GM21367 (cell line): ENCODE results near the gene PPP1R14B.
"Not testable (repeated sequence)": the region's sequence is repeated elsewhere in the genome, so short reads cannot be mapped to it uniquely, and the experiment has no call there.

Experiments
- ATAC-seq: cut with Tn5 transposase; IDR thresholded peaks from one replicate; pipeline ENCODE4 v1.9.1; 2021; ENCODE audit not compliant: unreplicated experiment

The PPP1R14B gene

DNA sequence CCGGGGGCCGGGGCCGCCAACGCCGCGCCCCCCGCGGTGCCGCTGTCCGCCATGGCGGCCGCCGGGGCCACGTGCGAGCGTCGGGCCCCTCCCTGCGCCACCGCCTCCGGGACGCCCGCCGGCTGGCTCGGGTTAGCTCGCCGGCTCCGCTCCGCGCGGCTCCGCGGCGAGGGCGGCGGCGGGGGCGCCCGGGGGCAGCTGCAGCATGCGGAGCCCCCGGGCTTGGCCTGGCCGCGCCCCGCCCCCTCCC lies 197 bp downstream of the PPP1R14B start:
- ATAC-seq, result not testable (repeated sequence)

DNA sequence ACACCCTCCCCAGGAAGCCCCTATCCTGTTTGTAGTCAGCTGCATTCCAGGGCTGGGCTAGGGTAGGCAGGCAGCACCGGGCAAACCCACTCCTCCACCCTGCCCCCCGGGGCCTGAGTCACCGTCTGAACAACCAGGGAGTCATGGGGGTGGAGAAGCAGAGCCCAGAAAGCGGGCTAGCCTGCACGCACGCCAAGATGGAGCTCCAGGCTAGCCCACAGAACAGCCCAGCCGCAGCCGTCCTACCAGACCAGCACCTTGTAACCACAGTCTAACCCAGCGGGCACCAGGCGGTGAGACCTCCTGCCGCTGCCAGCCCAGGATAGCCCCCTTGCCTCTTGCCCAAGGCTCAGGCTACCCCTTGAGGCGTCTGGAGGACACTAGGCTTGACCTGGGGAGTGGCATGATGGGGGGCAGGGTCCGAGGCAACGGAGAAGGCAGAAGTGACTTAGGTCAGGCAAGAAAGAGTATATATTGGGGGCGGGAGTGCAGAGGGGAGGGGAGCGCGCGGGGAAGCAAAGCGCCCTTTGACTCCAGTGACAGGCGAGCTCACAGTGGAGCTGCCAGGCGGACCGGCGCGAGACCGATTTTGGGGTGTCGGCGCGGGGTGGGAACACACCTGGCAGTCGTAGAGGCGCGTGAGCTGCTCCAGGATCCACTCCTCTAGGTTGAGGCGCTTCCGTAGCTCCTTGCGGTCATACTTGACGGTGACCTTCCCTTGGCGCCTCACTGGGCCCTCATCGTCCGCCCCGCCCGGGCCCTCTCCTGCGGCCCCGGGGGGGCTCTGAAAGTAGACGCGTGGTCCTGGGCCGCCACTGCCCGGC lies 734 bp downstream of the PPP1R14B start:
- no peak for ATAC-seq

DNA sequence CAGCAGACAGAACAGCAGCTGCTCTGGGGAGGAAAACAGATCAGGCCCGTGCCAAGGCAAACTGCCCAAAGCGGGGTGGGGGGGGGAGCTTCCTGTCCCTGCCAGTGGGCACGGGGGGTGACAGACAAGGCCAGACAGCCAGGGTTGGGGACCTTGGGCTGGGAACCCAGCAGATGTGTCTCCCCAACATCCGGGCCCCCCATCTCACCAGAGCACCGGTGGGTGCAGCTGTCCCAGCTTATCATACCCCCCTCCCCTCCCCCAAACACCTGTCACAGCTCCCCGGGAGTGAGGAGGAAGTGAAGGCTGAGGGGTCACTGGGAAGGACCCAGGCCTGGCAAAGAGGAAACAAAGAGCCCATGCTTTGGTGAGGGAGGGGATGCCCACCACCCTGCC lies 1.3 kb downstream of the PPP1R14B start:
- no peak for ATAC-seq

DNA sequence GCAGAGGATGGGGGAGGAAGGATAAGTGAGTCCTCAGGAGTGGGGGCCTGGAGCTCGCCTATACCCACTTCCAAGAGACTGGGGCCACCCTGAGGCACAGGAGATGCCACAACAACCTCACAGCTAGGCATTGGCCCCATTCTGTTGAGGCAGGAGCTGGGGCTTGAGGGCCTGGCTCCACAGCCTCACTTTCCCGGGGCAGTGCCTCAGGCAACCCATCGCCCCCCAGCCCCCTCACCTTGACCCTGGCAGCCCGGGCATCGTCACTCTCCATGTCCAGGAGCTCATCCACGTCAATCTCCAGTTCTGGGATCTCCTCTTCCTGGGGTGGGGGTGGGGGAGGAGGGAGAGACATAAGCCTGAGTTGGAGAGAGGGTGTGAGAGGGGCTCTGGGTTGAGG lies 1.8 kb downstream of the PPP1R14B start:
- ATAC-seq, result no peak

DNA sequence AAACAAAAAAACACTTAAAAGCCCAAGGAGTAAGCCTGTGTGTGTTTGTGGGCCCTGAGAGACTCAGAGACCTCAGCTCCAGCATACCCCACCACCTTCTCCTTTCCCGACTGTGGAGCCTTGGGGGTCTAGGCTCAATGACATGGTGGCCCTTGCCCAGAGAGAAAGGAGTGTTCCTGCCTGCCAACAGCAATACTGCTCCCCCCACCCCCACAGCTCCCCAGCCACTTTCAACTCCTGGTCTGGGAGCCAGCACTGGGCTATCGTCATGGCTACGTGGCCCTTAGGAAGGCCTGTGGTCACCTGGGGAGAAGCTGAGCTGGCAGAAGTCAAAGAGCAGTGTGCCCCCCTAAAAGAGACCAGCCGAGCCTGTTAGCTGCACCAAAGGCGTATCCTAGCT lies 2.6 kb downstream of the PPP1R14B start:
- ATAC-seq, result no peak

DNA sequence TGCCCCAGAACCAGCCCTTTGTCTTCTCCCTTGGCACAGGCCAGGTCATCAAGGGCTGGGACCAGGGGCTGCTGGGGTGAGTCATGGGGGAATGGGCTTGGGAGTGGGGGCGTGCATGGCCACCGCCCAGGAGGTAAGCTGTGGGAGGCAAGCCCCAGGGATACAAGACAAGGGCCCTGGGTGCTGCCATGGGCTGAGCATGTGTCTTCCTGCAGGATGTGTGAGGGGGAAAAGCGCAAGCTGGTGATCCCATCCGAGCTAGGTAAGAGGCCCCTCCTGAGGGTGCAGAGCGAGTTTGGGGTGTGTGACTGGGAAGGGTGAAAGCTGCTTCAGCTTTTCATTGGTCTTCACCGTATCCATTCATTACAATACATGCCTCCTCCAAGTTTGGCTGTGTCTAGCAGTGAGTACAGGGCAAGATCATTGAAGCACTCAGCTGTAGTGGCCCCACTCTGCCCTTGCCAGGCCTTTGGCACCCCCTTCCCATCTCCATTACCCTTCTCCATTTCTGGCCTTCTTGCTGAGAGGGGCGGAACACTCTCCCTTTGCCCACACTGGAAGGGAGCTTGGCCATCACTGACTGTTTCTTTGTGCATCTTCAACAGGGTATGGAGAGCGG lies 3.4 kb downstream of the PPP1R14B start:
- ATAC-seq, result no peak

DNA sequence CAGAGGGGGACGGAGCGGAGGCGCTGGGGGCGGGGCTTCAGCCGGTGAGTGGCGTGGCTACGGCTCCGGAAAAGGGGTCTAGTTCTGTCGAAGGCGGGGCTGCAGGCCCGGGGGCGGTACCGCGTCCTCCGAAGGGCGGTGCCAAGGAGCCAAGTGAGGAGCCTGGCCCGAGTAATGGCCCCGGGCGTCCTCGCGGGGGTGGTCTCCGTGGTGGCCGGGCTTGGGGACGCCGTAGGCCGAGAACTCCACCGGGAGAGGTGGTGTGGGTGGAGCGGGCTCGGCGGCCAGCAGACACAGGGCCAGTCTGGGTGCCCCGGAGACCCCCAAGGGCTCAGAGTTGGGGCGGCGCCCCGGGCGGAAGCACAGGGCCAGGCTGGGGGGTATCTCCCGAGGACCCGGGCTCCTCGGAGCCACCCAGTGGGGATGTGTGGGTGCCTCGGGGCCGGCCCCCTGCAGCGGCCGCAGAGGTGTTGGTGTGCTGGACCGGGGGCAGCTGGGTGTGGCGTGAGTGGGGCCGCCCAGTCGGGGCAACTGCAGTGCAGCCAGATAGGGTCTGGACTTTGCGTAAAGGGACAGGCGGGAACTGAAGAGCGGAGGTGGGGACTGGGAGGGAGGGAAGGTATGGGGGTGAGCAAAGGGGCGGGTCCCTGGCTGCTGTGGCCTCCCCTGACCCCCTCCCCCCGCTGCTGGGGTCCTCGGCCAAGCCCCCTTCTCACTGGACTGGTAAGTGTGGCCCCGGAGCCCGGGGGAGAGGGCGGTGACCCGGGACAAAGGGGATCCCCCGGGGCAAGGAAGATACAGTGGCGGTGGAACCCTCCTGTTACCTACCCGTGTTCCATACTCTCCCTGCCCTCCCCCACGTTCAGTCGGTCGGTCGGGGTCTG lies 5.0 kb downstream of the PPP1R14B start:
- peak; percentile 47 for ATAC-seq

DNA sequence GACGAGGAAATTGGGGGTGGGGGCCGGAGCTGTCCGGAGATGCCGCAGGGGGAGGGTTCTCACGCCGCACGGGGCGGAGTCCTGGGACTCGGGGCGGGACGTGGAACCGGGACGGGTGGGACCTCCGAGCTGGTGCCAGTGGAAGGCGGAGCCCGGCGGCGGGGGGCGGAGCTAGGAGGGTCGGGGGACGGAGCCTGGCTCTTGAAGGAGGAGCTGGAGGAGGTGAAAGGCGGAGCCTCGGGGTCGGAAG lies 5.6 kb downstream of the PPP1R14B start:
- no peak for ATAC-seq

DNA sequence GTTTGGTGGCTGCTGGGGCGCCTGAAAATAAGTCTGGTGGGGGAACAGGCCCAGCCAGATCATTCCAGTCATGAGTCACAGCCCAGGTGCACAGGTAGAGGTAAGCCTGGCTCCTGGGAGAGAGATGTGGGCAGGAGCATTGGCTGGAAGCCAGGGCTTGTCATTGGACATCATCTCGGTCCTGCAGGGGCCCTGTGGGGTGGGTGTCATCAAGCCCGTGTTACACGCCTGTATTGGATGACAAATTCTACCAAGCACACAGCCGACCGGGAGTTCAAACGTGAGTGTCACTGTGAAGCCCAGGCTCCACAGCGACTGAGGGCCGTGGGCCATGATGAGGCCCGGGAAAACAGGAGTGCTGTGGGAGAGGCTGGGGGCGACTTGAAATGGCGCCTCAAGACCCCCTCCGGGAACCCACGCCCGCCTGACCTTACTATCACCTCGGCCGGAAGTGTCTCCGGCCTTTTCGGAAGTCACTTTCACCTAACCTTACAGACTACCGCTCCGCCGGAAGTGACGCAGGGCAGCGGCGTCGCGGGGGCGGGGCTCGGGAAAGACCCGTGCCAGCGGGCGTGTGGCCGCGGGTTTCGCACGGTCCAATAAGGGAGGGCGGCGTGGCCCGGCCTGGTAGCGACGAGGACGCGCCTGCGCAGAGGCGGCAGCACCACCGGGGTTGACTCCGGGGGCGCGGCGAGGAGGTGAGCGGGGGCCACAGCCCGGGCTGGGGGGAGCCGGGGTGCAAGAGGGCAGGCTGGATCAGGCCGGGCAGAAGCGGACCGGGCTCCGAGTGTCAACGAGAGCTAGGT lies 6.1 kb downstream of the PPP1R14B start, which contains the start of gene FKBP2:
TSS of gene FKBP2 (plus strand) at position 661 of the 806 bp plus-strand sequence. CDS start 1,293 bp downstream, outside the sequence.
- ATAC-seq, result peak; percentile 33

DNA sequence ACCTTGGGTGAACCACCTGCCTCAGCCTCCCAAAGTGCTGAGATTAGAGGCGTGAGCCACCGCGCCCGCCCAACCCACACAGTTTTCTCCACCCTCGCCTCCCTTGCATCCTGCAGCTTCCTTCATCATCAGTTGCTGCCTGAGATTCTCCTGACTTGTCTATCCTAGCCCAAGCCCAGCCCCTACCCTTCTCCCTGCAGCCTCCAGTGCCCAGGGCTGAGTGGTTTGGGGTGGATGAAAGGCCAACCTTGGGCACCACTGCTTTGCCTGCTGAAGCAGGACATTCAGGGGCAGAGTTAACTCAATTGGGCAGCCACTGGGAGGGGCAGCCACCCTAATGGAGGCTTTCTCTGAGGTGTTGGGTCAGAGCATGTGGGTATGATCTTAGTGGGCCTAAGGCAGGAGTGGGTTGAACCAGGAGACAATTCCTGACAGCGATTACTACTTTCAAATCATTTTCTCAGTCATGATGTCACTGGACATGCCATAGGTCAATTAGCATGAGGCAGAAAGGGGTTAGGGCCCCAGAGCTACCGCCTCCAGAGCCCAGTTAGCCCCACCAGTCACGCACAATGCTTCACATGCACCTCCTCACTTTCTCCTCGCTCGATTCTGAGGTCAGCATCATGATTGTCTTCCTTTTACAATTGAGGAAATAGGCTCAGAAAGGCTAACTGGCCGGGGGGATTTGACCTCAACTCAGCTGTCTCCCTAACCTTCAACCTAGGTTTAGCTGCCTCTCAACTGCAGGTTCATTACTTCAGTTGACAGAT lies 6.9 kb downstream of the PPP1R14B start:
- ATAC-seq, result no peak

DNA sequence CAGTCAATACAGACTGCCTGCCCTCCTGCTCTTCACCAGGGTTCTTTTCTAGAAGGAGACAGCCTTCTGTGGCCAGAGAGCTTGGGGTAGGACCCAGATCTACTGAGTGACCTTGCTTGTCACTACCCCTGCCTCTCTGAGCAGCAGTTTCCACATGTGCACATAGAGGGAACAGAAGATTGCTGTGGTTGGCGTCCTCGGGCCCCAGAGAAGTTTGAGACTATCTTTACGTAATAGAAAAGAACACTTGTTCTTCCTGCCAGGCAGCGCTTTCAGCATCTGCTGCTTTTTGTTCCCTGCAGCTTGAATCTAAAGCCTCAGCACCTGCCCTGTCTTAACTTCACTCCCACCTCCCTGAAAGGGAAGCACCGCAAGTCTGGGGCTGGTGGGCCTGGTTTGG lies 7.7 kb downstream of the PPP1R14B start:
- ATAC-seq, result no peak

DNA sequence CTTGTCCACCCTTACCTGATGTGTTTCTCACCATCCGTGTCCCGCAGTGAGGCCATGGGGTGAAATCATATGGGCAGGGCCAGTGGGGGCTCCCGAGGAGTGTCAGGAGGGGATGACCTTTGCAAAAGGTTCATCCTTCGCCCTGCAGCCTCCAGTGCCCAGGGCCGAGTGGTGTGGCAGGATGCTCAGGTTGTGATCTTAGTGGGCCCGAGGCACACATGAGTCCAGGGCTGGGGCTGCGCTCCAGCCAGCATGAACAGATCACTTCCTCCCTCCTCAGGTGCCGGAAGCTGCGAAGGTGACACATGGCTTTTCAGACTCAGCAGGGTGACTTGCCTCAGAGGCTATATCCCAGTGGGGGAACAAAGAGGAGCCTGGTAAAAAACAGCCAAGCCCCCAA lies 8.7 kb downstream of the PPP1R14B start:
- no peak for ATAC-seq

DNA sequence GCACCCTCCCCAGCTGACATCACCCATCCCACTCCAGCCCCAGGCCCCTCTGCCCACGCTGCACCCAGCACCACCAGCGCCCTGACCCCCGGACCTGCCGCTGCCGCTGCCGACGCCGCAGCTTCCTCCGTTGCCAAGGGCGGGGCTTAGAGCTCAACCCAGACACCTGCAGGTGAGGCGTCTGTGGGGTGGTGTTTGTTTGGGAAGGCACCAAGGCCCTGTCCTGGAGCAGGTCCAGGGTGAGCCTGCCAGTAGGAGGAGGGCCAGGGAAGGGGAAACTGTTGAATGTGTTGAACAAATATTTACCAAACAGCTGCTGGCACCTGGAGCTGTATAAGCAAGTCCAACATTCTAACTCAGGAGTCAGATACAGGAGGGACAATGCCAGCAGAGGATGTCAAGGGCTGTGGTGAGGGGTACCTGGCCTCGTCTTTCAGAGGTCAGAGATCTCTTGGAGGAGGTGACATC lies 9.2 kb downstream of the PPP1R14B start:
- ATAC-seq, result no peak

DNA sequence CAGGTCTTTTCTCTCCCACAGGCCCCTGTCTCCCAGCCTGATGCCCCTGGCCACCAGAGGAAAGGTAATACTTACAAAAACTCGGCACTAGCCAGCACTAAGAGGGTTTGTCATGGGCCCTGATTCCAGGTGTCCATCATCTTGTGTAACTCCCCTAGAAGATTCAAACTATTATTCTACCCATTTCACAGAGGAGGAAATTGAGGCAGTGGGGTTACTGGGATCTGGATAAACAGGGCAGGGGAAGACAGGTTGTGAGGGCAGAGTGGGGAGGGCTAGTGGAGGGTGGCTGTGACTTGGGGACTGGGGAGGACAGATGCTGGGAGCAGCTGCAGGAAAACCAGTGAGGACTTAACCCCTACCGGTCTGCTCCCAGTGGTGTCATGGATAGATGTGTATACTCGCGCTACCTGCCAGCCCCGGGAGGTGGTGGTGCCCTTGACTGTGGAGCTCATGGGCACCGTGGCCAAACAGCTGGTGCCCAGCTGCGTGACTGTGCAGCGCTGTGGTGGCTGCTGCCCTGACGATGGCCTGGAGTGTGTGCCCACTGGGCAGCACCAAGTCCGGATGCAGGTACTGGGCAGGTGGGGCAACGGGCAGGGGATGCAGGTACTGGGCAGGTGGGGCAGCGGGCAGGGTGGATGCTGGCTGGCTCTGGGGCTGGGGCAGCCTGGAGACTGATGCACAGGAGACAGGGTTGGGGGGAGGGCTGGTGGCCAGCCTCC lies 11.1 kb downstream of the PPP1R14B start:
- no peak for ATAC-seq

DNA sequence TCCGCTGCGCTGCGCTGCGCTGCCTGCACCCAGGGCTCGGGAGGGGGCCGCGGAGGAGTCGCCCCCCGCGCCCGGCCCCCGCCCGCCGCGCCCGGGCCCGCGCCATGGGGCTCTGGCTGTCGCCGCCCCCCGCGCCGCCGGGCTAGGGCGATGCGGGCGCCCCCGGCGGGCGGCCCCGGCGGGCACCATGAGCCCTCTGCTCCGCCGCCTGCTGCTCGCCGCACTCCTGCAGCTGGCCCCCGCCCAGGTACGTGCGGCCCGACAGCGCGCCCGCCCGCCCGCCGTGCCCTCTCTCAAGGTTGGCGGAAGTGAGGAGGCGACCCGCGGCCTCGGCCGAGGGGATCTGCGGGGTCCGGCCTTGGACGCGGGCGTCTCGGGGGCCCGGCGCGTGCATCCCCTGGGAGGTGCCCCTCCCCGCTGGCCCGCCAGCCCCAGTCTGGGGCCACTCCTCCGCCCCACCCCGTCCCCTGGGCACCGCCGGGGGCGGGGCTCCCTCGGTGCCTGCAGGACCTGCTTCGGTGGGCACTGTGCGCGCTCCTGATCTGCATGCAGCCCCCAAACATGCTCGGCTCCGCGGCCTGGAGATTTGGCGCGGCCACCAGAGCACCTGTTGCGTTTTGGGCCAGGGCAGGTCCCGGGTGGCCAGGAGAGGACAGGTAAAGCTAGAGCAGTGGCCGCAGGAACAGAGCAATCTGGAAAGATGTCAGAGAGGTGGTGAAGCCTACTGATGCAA lies 11.9 kb downstream of the PPP1R14B start:
- no peak for ATAC-seq

DNA sequence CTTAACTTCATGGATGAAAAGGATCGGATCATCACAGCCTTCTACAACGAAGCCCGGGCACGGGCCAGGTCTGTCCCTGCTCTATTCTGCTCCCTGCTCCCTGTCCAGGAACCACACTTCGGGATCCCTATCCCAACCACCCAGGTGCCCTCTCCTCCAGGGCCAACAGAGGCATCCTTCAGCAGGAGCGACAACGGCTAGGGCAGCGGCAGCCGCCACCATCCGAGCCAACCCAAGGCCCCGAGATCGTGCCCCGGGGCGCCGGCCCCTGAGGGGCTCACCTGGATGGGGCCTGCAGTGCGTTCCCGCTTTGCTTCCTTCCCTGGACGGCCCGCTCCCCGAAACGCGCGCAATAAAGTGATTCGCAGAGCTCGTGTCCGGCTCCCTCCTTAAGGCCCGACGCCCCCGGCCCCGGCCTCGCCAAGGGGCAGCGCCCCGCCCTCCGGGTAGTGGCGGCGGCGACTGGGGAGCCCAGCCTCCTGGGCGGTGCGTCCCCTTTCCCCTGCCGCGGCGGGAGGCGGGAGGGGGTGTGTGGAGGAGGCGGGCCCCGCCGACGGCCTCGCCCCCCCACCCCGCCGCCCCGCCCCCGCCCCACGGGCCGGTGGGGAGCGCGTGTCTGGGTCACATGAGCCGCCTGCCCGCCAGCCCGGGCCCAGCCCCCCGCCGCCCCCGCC lies 12.7 kb downstream of the PPP1R14B start, which contains the start of gene VEGFB:
TSS of gene VEGFB (plus strand) at position 672 of the 674 bp plus-strand sequence. CDS start 250 bp downstream, outside the sequence.
- ATAC-seq, result no peak

DNA sequence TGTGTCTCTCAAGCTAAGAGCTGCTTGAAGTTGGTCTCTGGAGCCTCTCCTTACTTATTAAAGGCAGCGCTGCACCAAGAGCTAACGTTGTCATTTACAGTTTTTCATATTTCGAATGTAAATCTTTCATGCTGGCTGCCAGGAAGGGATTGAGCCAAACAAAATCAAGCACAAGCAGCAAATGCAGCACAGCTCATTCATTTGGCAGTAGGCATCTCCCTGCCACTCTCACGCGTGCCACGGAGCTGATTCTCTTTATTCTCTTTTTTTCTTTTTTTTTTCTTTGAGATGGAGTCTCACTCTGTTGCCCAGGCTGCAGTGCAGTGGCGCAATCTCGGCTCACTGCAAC lies 13.8 kb downstream of the PPP1R14B start:
- ATAC-seq, result no peak

DNA sequence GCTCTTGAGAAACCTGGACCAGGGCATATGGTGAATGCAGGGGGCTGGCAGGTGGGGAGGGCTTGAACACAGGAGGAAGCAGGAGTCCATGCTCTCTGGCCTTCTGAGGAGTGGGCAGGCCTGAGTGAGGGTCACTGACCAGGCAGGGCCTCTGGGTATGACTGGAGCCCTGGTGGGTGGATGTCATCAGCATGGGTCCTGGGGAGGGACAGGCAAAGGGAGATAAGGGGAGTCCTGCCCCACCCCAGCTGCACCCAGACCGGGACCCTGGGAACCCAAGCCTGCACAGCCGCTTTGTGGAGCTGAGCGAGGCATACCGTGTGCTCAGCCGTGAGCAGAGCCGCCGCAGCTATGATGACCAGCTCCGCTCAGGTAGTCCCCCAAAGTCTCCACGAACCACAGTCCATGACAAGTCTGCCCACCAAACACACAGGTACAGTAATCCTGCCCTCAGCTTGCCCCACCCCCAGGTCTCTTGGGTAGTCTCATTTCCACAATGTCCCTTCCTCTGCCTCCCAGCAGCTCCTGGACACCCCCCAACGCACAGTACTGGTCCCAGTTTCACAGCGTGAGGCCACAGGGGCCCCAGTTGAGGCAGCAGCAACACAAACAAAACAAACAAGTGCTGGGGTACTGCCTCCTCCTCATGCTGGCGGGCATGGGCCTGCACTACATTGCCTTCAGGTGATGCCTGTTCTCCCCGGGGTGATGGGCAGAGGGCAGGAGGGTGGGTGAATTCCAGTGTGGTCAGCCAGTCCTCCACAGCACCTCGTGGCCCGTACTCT lies 14.4 kb downstream of the PPP1R14B start:
- no peak for ATAC-seq
